ENCODE results near the gene SLC20A1. TPM values are rescaled to one million over a fixed set of nuclear protein-coding genes. Genes with fewer than 3 reads are reported as not detected.

Gene SLC20A1
- total and polyA plus RNA-seq, 2 of the 4 experiments (the other 2 are of a cell fraction), result 93.6 to 94.1 TPM

DNA sequence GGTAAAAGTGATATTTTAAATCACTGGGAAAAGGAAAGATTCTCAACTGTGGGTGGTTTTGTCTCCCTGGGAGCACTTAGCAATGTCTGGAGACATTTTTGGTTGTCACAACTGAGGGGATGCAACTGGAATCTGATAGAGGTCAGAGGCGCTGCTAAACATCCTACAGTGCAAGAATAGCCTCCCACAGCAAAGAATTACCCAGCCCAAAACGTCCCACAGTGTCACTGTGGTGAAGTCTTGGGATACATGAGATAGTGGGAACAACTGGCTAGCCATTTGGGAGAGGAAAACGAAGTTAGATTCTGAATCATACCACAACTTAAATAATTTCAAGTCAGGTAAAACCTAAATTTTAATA, 38.7 kb downstream of the SLC20A1 start:
- no peak overlapping the region for H2BK20ac ChIP-seq (ENCODE audit: low read depth, low read length)
- no peaks in the 10 kb centered on the region for H3K9me1 ChIP-seq (ENCODE audit: insufficient read depth, low read length)
- POLR2A ChIA-PET (ENCODE audit: unreplicated experiment), result no interaction called here
- no peak overlapping the region for H3K27ac ChIP-seq (ENCODE audit: insufficient read depth, low read length)
- H3K14ac ChIP-seq (replicated peaks; ENCODE audit: low read depth, low read length), result no peak overlapping the region
- H3K4me3 ChIP-seq (ENCODE audit: insufficient read depth, low read depth, low read length), result no peak overlapping the region
- no peak overlapping the region for H3K23ac ChIP-seq (ENCODE audit: low read depth, low read length)
- H2BK120ac ChIP-seq (ENCODE audit: low read depth, low read length), result no peak overlapping the region
- no peak overlapping the region for H2BK5ac ChIP-seq (ENCODE audit: low read depth, low read length, poor library complexity, severe bottlenecking)
- ATAC-seq (ENCODE audit: low read depth) (no peak), DNase-seq (no peak)
- no peak overlapping the region for H3K18ac ChIP-seq (ENCODE audit: low read depth, low read length)
- no peak overlapping the region for H3K4me2 ChIP-seq (ENCODE audit: low read depth, low read length)
- peaks cover 1% of the 10 kb centered on the region; the same call in 1 of the 2 replicates for H3K4me1 ChIP-seq (ENCODE audit: control insufficient read depth, insufficient read depth, low read length)
- TF ChIP-seq CEBPB (IDR thresholded peaks at IDR 0.05; ENCODE audit: low read depth, low read length) (no peak), MXI1 (IDR thresholded peaks at IDR 0.05; ENCODE audit: borderline replicate concordance, low read depth, low read length) (no peak), FOS (IDR thresholded peaks at IDR 0.05; ENCODE audit: low read depth, low read length) (no peak), RCOR1 (IDR thresholded peaks at IDR 0.05; ENCODE audit: insufficient replicate concordance, low read length) (no peak), BHLHE40 (IDR thresholded peaks at IDR 0.05; ENCODE audit: low read depth, low read length) (no peak), RAD21 (IDR thresholded peaks at IDR 0.05; ENCODE audit: low read length) (no peak), ELK1 (IDR thresholded peaks at IDR 0.05; ENCODE audit: borderline replicate concordance, low read depth, low read length) (no peak), MAFK (IDR thresholded peaks at IDR 0.05; ENCODE audit: low read depth, low read length) (no peak)
- TF ChIP-seq, protein P1, sequence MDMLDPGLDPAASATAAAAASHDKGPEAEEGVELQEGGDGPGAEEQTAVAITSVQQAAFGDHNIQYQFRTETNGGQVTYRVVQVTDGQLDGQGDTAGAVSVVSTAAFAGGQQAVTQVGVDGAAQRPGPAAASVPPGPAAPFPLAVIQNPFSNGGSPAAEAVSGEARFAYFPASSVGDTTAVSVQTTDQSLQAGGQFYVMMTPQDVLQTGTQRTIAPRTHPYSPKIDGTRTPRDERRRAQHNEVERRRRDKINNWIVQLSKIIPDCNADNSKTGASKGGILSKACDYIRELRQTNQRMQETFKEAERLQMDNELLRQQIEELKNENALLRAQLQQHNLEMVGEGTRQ (IDR thresholded peaks at IDR 0.05; ENCODE audit: low read depth, low read length), result no peak
- TF ChIP-seq, protein P2, sequence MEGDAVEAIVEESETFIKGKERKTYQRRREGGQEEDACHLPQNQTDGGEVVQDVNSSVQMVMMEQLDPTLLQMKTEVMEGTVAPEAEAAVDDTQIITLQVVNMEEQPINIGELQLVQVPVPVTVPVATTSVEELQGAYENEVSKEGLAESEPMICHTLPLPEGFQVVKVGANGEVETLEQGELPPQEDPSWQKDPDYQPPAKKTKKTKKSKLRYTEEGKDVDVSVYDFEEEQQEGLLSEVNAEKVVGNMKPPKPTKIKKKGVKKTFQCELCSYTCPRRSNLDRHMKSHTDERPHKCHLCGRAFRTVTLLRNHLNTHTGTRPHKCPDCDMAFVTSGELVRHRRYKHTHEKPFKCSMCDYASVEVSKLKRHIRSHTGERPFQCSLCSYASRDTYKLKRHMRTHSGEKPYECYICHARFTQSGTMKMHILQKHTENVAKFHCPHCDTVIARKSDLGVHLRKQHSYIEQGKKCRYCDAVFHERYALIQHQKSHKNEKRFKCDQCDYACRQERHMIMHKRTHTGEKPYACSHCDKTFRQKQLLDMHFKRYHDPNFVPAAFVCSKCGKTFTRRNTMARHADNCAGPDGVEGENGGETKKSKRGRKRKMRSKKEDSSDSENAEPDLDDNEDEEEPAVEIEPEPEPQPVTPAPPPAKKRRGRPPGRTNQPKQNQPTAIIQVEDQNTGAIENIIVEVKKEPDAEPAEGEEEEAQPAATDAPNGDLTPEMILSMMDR (conservative IDR thresholded peaks at IDR 0.05; ENCODE audit: low read depth, low read length), result no peak
- no peak overlapping the region for H4K8ac ChIP-seq (ENCODE audit: low read depth in 2 of 2, low read length in 2 of 2)
- H4K5ac ChIP-seq (ENCODE audit: low read depth, low read length), result no peak overlapping the region
- in situ Hi-C loops (cut with MboI; ENCODE audit: low sequenced_read_pairs), result no loop called here
- no peaks in the 10 kb centered on the region for H3K27me3 ChIP-seq (ENCODE audit: control insufficient read depth, insufficient read depth, low read length)
- no peak overlapping the region for H3K4ac ChIP-seq (ENCODE audit: low read depth, low read length)
- H2AK5ac ChIP-seq (ENCODE audit: low read depth, low read length), result no peak overlapping the region
- CTCF ChIA-PET, result no interaction called here
- dilution Hi-C loops (cut with HindIII; ENCODE audit: low sequenced_read_pairs, unreplicated experiment), result no loop called here
- no peaks in the 10 kb centered on the region for H3K9me3 ChIP-seq (ENCODE audit: control insufficient read depth, insufficient read depth, low read length)
- H3K56ac ChIP-seq (ENCODE audit: extremely low read depth, insufficient read depth, low read length), result no peak overlapping the region
- H2AFZ ChIP-seq (replicated peaks; ENCODE audit: low read length, poor library complexity), result no peak overlapping the region
- no peak overlapping the region for H2BK15ac ChIP-seq (ENCODE audit: low read depth, low read length)
- no peak overlapping the region for H4K91ac ChIP-seq (ENCODE audit: insufficient read depth, low read depth, low read length)
- BruUV-seq (replicated peaks), result no TSS peak
- H3K36me3 ChIP-seq (ENCODE audit: control insufficient read depth, insufficient read depth, low read length), result no peaks in the 10 kb centered on the region
- no peak overlapping the region for H2AK9ac ChIP-seq (replicated peaks; ENCODE audit: low read depth, low read length, poor library complexity)
- no peaks in the 10 kb centered on the region for H3K79me1 ChIP-seq (ENCODE audit: low read depth in 1 of 2, low read length in 2 of 2)
- H3K9ac ChIP-seq (ENCODE audit: low read depth, low read length), result no peak overlapping the region
- H4K20me1 ChIP-seq (ENCODE audit: insufficient read depth, low read length), result no peaks in the 10 kb centered on the region
- intact Hi-C loops (cut with micrococcal nuclease), result no loop called here
- WGBS, 2 experiments (ENCODE audit: extremely low coverage in 2 of 2, insufficient read length in 1 of 2), result no CpG with 5 or more reads among the region's 3 CpGs
